ENCODE measurements around the gene PDZD4.

PDZD4 gene

DNA sequence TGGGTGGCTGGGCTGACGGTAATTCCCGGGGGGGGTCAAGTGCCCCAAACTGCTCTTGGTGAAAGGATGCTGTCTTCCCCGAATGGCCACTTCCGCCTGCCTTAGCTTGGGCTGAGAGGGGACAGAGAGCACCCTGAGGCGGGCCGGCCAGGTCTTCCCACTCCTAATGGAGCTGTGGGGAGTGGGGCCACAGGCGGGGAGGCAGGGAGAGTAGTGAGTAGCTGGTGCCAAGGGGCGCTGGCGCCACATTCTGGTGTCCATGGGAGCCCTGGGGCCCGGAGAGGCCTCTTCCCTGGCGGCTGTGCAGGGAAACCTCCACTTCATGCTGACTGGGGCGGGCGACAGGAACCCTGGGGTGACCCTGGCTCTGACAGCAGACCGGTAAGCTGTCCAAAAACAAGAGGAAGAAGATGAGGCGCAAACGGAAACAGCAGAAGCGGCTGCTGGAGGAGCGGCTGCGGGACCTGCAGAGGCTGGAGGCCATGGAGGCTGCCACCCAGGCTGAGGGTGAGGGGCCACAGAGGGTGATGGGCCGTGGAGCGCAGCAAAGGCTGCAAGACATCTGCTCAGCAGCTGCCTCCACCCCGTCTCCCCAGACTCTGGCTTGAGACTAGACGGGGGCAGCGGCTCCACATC is 46.8 kb downstream of the PDZD4 start:
- DNase-seq (ENCODE audit: low spot score): no peak
- TF ChIP-seq, protein P1, sequence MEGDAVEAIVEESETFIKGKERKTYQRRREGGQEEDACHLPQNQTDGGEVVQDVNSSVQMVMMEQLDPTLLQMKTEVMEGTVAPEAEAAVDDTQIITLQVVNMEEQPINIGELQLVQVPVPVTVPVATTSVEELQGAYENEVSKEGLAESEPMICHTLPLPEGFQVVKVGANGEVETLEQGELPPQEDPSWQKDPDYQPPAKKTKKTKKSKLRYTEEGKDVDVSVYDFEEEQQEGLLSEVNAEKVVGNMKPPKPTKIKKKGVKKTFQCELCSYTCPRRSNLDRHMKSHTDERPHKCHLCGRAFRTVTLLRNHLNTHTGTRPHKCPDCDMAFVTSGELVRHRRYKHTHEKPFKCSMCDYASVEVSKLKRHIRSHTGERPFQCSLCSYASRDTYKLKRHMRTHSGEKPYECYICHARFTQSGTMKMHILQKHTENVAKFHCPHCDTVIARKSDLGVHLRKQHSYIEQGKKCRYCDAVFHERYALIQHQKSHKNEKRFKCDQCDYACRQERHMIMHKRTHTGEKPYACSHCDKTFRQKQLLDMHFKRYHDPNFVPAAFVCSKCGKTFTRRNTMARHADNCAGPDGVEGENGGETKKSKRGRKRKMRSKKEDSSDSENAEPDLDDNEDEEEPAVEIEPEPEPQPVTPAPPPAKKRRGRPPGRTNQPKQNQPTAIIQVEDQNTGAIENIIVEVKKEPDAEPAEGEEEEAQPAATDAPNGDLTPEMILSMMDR (conservative IDR thresholded peaks at IDR 0.05; ENCODE audit: low read depth): no peak
- H3K27ac ChIP-seq: no peak overlapping the region
- POLR2A ChIA-PET (ENCODE audit: low non-redundant PET): no interaction called here
- CTCF ChIA-PET: no interaction called here

DNA sequence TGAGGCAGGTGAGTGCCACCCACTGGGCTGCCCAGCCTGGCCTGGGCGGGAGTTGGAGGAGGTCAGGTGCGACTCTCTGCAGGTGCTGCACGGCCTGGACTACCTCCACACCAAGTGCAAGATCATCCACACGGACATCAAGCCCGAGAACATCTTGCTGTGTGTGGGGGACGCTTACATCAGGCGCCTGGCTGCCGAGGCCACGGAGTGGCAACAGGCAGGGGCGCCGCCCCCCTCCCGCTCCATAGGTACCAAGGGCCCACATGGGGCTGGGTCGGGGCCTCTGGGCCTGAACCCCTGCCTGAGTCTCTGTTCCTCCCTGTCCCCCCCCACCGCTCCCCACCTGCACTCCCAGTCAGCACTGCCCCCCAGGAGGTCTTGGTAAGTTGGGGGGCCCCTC is 47.5 kb downstream of the PDZD4 start:
- TF ChIP-seq, protein P1 (conservative IDR thresholded peaks at IDR 0.05; ENCODE audit: low read depth): no peak
- ChIA-PET POLR2A (ENCODE audit: low non-redundant PET) (no interaction called here), CTCF (no interaction called here)
- H3K27ac ChIP-seq: no peak overlapping the region
- DNase-seq (ENCODE audit: low spot score): no peak

GRCh38 chrX:153782313-153782712 is 48.0 kb downstream of the PDZD4 start:
- DNase-seq (ENCODE audit: low spot score): no peak

DNA sequence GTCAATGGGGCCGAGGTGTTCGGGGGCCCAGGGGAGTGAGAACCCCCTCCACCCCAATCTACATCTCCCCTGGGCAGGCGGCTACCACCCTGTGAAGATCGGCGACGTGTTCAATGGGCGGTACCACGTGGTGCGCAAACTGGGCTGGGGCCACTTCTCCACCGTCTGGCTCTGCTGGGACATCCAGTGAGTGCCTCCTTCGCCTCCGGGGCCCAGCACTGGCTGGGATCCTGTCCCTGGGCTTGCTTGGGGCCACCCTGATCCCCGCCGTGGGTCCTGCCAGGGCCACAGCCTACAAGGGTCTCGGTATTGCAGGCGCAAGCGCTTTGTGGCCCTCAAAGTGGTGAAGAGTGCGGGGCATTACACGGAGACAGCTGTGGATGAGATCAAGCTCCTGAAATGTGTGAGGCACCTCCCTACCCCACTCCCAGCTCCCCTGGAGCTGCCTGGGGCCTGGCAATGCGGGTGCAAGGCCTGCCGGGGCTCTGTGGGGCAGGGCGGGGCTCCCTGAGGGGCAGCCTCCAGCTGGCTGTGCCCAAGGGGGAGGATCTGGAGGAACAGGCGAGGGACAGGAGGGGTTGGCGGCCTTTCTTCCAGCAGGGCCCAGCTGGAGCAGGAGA is 48.8 kb downstream of the PDZD4 start:
- no peak for DNase-seq (ENCODE audit: low spot score)
- TF ChIP-seq, protein P1 (conservative IDR thresholded peaks at IDR 0.05; ENCODE audit: low read depth): no peak
- no peak overlapping the region for H3K27ac ChIP-seq
- CTCF ChIA-PET: no interaction called here
- POLR2A ChIA-PET (ENCODE audit: low non-redundant PET): no interaction called here

More at GRCh38 chrX:153782313-153782712, 48.0 kb downstream of the PDZD4 start:
- no peak overlapping the region for H3K27ac ChIP-seq
- ChIA-PET CTCF (no interaction called here), POLR2A (ENCODE audit: low non-redundant PET) (no interaction called here)
- TF ChIP-seq, protein P1 (conservative IDR thresholded peaks at IDR 0.05; ENCODE audit: low read depth): no peak

DNA sequence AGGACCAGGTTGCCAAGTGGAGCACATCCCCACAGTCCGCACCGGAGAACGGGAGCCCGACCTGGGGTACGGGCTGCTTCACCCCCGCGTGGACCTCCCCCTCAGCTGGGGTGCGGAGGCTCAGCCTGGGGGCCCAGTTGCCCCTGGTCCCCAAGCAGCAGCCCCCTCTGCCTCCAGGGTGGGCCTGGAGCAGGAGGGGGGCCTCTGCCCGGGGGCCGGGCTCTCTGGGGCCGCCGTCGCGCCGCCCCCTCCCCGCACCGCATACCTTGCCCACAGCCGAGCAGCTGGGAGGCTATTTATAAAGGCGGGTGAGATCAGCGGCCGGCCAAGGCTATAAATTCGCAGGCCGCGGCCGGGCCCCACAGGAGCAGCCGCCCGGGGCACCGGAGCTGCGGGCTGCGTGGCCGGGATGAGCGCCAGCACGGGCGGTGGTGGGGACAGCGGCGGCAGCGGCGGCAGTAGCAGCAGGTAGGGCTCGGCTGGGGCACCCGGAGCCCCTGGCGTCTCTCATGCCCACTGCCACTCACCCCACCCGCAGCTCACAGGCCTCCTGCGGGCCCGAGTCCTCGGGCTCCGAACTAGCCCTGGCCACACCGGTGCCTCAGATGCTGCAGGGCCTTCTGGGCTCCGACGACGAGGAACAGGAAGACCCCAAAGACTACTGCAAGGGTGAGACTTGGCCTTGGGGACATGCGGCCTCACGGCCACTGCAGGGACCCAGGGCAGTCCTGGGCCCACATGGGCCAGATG is 49.5 kb downstream of the PDZD4 start, which contains the start of gene SRPK3:
TSS of gene SRPK3 (plus strand) at position 364 of the 750 bp plus-strand sequence. CDS start at position 410, 46 bp downstream.
- POLR2A ChIA-PET (ENCODE audit: low non-redundant PET): interaction anchor here (0.6 kb wide), 1 partner anchor 82 kb away, joined by 3 read pairs; no protein-coding TSS in a partner anchor
- H3K27ac ChIP-seq: no peak within 1 kb of the TSS
- TF ChIP-seq, protein P1 (conservative IDR thresholded peaks at IDR 0.05; ENCODE audit: low read depth): no peak
- no peak for DNase-seq (ENCODE audit: low spot score)
- CTCF ChIA-PET: no interaction called here

DNA sequence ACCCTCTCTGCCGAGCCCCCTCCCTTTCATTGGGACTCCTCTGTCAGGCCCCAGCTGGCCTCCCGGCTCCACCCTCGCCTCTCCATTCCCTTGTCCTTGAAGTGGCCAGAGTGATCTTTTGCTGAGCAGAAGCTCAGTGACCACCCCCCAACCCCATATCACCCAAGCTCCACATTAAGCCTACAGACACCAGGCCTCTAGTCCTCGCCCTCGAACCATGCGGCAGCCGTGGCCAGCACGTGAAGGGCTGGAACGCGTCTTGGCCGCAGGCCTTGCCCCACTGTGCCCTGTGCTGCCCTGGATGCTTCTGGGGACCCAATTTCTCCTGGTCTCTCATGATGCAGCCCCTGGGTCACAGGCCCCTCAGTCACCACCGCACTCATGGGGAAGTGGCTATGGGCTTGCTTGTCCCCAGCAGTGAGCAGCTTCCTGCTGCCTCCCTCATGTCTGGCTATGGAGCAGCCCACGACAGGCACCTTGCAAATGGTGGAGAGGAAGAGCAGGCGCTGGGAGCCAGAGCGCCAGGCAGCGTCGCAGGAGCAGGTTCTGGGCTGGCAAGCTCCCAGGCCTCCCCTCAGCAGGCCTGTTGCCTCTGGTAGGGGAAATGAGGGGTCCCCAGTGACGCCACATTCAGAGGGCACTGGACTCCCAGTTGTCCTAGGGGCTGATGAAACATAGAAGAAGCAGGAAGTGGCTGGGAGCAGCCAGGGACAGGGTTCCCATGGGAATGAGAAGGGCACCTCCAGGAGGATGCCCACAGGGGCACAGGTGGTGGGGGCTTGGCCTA is 50.3 kb downstream of the PDZD4 start:
- no peak overlapping the region for H3K27ac ChIP-seq
- TF ChIP-seq, protein P1 (conservative IDR thresholded peaks at IDR 0.05; ENCODE audit: low read depth): no peak
- POLR2A ChIA-PET (ENCODE audit: low non-redundant PET): interaction anchor here (0.6 kb wide), 1 partner anchor 81 kb away, joined by 3 read pairs; no protein-coding TSS in a partner anchor
- no peak for DNase-seq (ENCODE audit: low spot score)
- CTCF ChIA-PET: interaction anchor here (0.6 kb wide), 1 partner anchor 19 kb away, joined by 3 read pairs; no protein-coding TSS in a partner anchor

Measured in RWPE1 (cell line).